Measurements from ENCODE around the gene CLECL1. TPM values are rescaled to one million over a fixed set of nuclear protein-coding genes. Genes with fewer than 3 reads are reported as not detected.
"Not testable (repeated sequence)": the region's sequence is repeated elsewhere in the genome, so short reads cannot be mapped to it uniquely, and the experiment has no call there.

The CLECL1 gene
- total RNA-seq, 2 experiments from 2014 or later: 0.72 to 1.0 TPM

DNA sequence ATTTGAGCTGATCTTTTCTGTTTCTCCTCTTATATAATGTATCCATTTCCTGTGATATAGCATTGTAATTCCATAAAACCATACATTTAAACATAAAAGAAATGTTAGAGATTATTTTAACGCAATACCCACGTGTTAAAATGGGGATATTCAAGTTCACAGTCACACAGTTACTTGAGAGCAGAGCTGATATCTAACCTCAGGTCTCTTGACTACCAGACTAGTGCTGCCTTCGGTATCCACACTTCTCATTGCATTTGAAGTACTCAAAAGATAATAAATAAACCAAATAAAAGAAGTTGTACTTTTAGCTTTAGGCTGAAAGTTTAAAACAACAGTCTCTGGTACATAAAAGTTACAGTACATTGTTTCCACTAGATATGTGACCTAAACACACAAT, 2.9 kb downstream of the CLECL1 start:
- peaks cover 5% of the 10 kb centered on the region for H3K36me3 Mint-ChIP-seq
- H3K4me3 Mint-ChIP-seq: no peak overlapping the region
- H3K9me3 Mint-ChIP-seq: peaks cover 1% of the 10 kb centered on the region
- peaks cover 22% of the 10 kb centered on the region for H3K4me1 Mint-ChIP-seq
- ATAC-seq (ENCODE audit: low read depth) (no peak), DNase-seq (no peak)
- H3K27me3 Mint-ChIP-seq: no peaks in the 10 kb centered on the region
- POLR2A ChIA-PET: interaction anchor here (1.0 to 1.4 kb wide), 4 partner anchors 9 to 82 kb away, joined by 3 to 5 read pairs (median 4); no protein-coding TSS in a partner anchor
- no peak overlapping the region for H3K27ac Mint-ChIP-seq

DNA sequence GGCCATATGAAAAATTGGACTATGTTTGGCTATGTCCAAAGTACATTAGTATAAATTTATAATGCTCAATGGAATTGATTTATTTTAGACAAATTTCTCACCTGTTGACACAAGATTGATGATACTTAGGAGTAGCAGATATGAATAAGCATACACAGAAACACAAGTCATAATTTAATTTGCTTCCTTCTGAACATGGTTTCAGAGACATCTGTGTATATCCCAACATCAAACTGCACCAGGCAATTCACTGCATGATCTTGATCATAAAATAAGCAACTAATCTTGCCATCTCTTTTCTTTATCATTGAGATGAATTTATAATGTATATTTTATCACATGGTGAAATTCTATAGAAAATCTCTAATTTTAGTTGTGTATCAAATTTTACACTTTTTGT, 3.8 kb downstream of the CLECL1 start:
- POLR2A ChIA-PET: interaction anchor here (1.4 kb wide), 1 partner anchor 81 kb away, joined by 4 read pairs; no protein-coding TSS in a partner anchor
- no peaks in the 10 kb centered on the region for H3K27me3 Mint-ChIP-seq
- H3K4me3 Mint-ChIP-seq: no peak overlapping the region
- H3K27ac Mint-ChIP-seq: no peak overlapping the region
- no peak for ATAC-seq (ENCODE audit: low read depth)
- peaks cover 20% of the 10 kb centered on the region for H3K4me1 Mint-ChIP-seq
- H3K36me3 Mint-ChIP-seq: peaks cover 5% of the 10 kb centered on the region
- no peak for DNase-seq
- peaks cover 1% of the 10 kb centered on the region for H3K9me3 Mint-ChIP-seq

DNA sequence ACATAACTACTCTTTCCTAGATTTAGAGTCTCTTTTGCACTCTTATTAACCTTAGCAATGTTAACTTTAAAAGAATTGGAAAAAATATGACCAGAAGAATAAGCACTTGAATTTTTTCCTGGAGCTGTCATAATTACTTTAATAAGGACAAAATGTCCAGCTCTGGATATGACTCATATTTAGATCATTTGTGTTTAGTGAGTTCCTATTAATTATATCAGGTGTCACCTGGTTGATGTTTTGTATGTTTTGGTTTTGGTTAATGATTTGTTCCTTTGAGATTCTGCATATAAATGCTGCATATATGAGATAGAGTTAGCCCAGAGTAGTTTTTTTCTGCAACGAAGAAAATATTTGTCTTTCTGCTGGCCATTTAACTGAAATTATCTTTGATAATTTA, 5.1 kb downstream of the CLECL1 start:
- Mint-ChIP-seq H3K9me3 (peaks cover 1% of the 10 kb centered on the region), H3K27ac (no peak overlapping the region), H3K27me3 (no peaks in the 10 kb centered on the region), H3K36me3 (peaks cover 4% of the 10 kb centered on the region), H3K4me1 (peaks cover 15% of the 10 kb centered on the region), H3K4me3 (no peak overlapping the region)
- no peak for ATAC-seq (ENCODE audit: low read depth)
- POLR2A ChIA-PET: no interaction called here
- no peak for DNase-seq

DNA sequence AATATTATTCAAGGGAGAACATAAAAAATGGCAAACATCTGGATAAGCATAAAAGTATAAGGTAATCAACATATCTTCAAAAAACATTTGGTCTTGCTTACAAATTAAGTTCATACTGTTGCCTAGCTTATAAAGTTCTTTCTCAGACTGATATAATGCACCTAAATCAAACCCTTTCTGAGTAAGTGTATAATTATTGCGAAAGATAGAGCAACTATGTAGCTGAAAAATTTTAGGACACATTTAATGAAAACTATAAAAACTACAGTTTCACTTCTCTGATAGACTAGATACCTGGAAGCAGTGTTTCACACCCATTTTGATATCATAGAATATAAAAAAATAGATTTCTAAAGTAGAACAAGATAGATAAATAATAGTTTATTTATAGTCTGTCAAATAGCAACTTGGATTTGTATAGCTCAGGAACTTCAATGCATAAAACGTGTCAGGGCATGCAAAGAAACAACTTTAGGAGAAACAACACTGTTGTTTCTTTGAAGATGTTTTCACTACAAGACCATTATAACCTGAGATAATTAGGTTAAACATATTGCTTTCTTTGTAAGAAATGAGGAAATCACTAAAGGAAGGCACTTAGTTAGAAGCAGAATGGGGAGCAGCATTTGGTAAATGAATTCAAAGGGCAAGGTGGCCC, 7.6 kb downstream of the CLECL1 start:
- POLR2A ChIA-PET: interaction anchor here (1.3 kb wide), 1 partner anchor 17 kb away, joined by 3 read pairs; no protein-coding TSS in a partner anchor
- ATAC-seq (ENCODE audit: low read depth): no peak
- peaks cover 2% of the 10 kb centered on the region for H3K36me3 Mint-ChIP-seq

DNA sequence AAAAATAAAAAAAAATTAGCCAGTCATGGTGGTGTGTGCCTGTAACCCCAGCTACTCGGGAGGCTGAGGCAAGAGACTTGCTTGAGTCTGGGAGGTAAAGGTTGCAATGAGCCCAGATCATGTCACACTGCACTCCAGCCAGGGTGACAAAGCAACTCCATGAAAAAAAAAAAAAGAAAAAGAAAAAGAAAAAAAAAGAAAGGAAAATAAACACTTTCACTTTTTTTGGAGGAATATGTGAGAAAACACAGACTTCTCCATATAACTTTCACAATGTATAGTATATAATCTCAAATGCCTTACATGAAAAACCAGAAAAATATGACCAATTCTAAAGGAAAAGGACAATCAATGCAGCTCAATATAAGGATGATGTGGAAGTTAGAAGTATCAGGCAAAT, 8.9 kb downstream of the CLECL1 start:
- ATAC-seq (ENCODE audit: low read depth): no peak

More for the DNA sequence above, 7.6 kb downstream of the CLECL1 start:
- peaks cover 1% of the 10 kb centered on the region for H3K27me3 Mint-ChIP-seq
- DNase-seq: no peak
- no peak overlapping the region for H3K4me3 Mint-ChIP-seq
- no peaks in the 10 kb centered on the region for H3K9me3 Mint-ChIP-seq
- H3K27ac Mint-ChIP-seq: no peak overlapping the region
- H3K4me1 Mint-ChIP-seq: no peaks in the 10 kb centered on the region

DNA sequence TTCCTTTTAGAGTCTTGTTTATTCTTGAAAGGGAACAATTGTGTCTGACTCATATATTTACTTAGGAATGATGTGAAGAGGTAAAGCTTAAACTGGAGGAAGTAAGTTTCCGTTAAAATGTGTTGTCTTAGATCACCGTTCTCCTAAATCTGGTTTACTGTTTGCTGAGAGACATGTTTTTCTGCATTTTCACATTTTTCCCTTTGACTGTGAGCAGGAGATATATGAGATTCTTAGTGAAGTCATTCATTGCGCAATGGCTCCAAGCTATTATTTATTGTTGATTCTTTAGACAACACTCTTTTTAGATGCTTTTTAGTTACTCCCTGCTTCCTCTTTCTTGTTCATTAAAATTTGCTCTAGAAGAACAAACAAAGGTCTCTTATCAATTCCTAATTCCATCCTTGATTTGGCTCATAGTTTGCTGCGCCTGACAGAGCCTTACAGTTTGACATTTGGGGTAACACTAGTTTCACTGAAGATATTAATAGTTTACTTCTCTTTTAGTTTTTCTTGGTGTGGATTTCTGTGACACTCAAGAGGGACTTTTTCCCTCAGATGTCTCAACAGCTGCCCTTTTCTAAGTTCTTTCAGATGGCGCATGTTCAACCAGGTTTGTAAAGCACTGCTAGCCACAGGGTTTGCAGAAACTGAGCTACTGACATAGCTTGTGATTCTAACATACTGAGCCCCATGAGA, 11.4 kb downstream of the CLECL1 start:
- H3K27me3 Mint-ChIP-seq: peaks cover 1% of the 10 kb centered on the region
- H3K27ac Mint-ChIP-seq: no peak overlapping the region
- peaks cover 2% of the 10 kb centered on the region for H3K36me3 Mint-ChIP-seq
- H3K9me3 Mint-ChIP-seq: no peaks in the 10 kb centered on the region
- POLR2A ChIA-PET: interaction anchor here (0.6 to 1.0 kb wide), 2 partner anchors 19 to 74 kb away, joined by 3 read pairs; no protein-coding TSS in a partner anchor
- ATAC-seq (ENCODE audit: low read depth): no peak
- peaks cover 3% of the 10 kb centered on the region for H3K4me1 Mint-ChIP-seq
- no peak for DNase-seq
- no peak overlapping the region for H3K4me3 Mint-ChIP-seq

More for the DNA sequence above, 8.9 kb downstream of the CLECL1 start:
- DNase-seq: no peak
- Mint-ChIP-seq H3K27ac (no peak overlapping the region), H3K9me3 (no peaks in the 10 kb centered on the region), H3K36me3 (peaks cover 2% of the 10 kb centered on the region), H3K4me3 (no peak overlapping the region), H3K4me1 (peaks cover 3% of the 10 kb centered on the region), H3K27me3 (peaks cover 1% of the 10 kb centered on the region)
- POLR2A ChIA-PET: no interaction called here

DNA sequence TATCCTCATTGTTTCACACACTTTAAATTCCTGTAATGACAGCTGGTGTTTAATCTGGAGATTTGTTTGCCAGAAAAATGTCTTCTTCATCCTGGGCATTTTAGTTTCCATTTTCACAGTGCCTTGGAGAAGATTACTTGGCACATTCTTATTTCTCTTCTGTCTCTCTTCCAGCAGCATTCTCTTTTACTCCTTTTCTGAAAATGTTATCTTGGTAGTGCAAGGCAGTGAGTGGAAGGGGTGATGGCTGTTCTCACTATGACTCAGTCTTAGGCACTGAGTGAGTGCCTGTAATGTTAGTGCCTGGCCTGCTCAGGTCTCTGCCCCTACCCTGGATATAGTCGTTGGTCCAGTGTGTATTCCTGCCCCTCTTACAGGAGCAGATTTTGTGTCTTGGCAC, 13.1 kb downstream of the CLECL1 start:
- Mint-ChIP-seq H3K27me3 (peaks cover 1% of the 10 kb centered on the region), H3K27ac (no peak overlapping the region), H3K4me3 (no peak overlapping the region), H3K36me3 (peaks cover 7% of the 10 kb centered on the region), H3K4me1 (peaks cover 3% of the 10 kb centered on the region), H3K9me3 (no peaks in the 10 kb centered on the region)
- no peak for DNase-seq
- no peak for ATAC-seq (ENCODE audit: low read depth)
- POLR2A ChIA-PET: interaction anchor here (0.5 kb wide), 1 partner anchor 36 kb away, joined by 5 read pairs; no protein-coding TSS in a partner anchor

DNA sequence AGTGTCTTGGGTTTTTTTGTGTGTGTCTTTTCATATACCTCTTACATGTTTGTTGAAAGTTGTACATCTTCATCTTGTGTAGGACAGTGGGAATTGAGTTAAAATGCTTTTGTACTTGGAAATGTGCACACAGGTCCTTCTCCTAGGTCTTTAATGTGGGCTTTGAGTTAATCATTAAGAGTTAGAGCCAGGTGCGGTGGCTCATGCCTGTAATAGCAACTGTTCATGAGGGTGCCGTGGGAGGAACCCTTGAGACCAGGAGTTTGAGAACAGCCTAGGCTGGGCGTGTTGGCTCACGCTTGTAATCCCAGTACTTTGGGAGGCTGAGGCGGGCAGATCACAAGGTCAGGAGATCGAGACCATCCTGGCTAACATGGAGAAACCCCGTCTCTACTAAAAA, 13.9 kb downstream of the CLECL1 start:
- POLR2A ChIA-PET: interaction anchor here (1.1 to 1.2 kb wide), 2 partner anchors 32 to 49 kb away, joined by 3 read pairs; partner anchors contain the start of gene CLEC2D
- no peak overlapping the region for H3K4me3 Mint-ChIP-seq
- no peak overlapping the region for H3K27ac Mint-ChIP-seq
- no peak for ATAC-seq (ENCODE audit: low read depth)
- peaks cover 3% of the 10 kb centered on the region for H3K4me1 Mint-ChIP-seq
- peaks cover 1% of the 10 kb centered on the region for H3K27me3 Mint-ChIP-seq
- H3K9me3 Mint-ChIP-seq: no peaks in the 10 kb centered on the region
- DNase-seq: no peak
- peaks cover 5% of the 10 kb centered on the region for H3K36me3 Mint-ChIP-seq

DNA sequence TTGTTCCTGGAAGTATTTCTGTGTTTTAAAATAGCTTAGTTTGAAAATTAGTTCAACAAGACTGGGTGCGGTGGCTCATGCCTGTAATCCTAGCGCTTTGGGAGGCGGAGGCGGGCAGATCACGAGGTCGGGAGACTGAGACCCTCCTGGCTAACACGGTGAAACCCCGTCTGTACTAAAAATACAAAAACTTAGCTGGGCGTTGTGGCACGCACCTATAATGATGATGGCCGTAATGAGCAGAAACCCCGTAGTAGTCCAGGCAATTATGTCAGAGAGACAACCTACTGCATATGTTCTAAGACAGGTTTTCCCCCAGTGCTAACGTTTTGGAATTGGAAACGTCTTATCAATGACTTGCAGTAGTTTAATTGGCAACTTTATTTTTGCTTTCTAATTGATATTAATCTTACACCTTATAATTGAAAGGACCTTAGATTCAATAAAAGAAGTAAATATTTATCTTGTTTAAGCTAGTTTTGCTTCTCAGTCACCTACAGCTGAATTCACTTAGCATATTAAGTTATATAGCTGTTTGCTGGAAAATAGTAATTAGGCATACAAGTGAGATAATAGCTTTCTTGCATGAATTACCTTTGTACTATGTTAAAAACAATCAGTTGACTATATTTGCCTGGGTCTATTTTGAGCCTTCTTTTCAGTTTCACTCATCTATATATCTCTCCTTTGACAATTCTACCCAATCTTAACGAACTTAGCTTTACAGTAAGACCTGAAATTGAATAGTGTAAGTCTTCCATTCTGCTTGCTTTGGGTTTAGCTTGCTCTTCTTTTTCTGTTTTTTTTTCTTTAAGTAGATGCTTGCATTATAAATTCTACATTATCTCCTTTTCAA, 15.6 kb downstream of the CLECL1 start:
- Mint-ChIP-seq H3K9me3 (no peaks in the 10 kb centered on the region), H3K36me3 (peaks cover 7% of the 10 kb centered on the region), H3K4me3 (no peak overlapping the region), H3K27ac (no peak overlapping the region), H3K4me1 (peaks cover 3% of the 10 kb centered on the region), H3K27me3 (peaks cover 1% of the 10 kb centered on the region)
- ATAC-seq (ENCODE audit: low read depth) (no peak), DNase-seq (no peak)
- POLR2A ChIA-PET: interaction anchor here (1.6 kb wide), 1 partner anchor 9 kb away, joined by 4 read pairs; no protein-coding TSS in a partner anchor

DNA sequence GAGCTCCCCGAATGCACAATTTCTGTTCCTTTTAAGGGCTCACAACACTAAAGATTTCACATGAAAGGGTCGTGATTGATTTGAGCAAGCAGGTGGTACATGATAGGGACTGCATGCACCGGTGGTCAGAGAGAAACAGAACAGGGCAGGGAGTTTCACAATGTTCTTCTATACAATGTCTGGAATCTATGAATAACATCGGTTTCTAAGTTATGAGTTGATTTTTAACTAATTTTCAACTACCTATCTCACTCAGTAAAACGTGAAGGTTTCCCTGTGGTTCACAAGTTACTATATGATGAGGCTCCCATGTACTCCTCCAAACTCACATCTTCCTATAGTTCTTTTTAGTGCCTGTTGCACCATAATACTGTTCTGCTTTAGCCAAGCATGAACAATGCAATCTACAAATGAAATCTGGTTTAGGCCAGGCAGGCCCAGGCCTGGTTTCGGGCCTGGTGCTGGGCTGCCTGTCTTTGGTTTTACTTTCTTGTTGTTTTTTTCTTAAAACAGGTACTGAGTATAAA, 19.8 kb downstream of the CLECL1 start:
- H3K9me3 Mint-ChIP-seq; H3K27ac Mint-ChIP-seq; DNase-seq; H3K4me3 Mint-ChIP-seq; ATAC-seq (ENCODE audit: low read depth); POLR2A ChIA-PET; H3K27me3 Mint-ChIP-seq: not testable (repeated sequence)
- Mint-ChIP-seq H3K36me3 (peaks cover 11% of the 10 kb centered on the region), H3K4me1 (peaks cover 12% of the 10 kb centered on the region)

DNA sequence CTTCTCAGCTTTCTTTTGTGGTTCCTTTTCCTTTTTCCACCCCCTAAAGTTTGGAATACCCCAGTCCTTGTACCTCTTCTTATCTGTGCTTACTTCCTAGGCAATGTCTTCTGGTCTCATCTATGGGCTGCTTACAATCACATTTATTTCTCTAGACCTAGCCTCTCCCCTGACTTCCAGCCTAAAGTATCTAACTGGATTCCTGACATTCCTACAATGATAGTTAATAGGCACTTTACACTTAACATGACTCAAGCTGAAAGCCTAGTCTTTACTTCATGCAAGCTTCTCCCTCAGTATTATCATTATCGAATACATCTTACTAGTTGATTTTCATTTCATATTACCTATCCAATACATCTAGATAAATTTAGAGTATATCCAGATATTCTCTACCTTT, 21.2 kb downstream of the CLECL1 start:
- Mint-ChIP-seq H3K36me3 (peaks cover 14% of the 10 kb centered on the region), H3K27me3 (no peaks in the 10 kb centered on the region), H3K4me3 (no peak overlapping the region), H3K27ac (no peak overlapping the region), H3K4me1 (peaks cover 24% of the 10 kb centered on the region), H3K9me3 (peaks cover 1% of the 10 kb centered on the region)
- no peak for ATAC-seq (ENCODE audit: low read depth)
- POLR2A ChIA-PET: no interaction called here
- DNase-seq: no peak

DNA sequence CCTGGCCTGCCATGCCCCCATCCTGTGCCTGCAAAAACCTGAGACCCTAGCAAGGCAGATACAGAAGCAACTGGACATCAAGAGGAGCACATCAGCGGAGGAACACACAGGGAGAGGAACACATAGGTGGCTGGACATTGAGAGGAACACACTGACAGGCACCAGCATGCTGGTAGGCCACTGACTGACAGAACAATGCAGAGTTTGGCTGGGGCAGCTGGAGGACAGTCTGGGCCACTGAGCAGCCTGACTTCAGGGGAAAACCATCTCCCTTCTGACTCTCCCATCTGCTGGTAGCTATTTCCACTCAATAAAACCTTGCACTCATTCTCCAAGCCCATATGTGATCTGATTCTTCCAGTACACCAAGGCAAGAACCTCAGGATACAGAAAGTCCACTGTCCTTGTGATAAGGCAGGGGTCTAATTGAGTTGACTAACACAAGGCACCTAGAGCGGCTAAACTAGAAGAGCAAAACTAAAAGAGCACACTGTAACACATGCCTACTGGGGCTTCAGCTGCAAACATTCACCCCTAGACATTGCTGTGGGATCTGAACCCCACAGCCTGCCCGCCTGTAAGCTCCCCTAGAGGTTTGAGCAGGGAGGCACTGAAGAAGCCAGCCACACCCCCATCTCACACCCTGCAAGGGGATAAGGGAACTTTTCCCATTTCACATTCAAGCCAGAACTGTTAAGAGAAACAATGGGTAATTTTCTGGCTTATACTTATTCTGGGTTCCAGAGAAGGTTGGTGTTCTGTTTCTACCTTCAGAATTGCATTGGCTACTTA, 22.1 kb downstream of the CLECL1 start:
- Mint-ChIP-seq H3K4me1 (peaks cover 32% of the 10 kb centered on the region), H3K36me3 (peaks cover 18% of the 10 kb centered on the region), H3K4me3 (no peak overlapping the region), H3K9me3 (peaks cover 3% of the 10 kb centered on the region), H3K27ac (no peak overlapping the region), H3K27me3 (no peaks in the 10 kb centered on the region)
- DNase-seq (no peak), ATAC-seq (ENCODE audit: low read depth) (no peak)
- POLR2A ChIA-PET: no interaction called here
